HepG2 (cell line): Measurements from ENCODE around the gene VPS13D. TPM values are rescaled to one million over a fixed set of nuclear protein-coding genes. Genes with fewer than 3 reads are reported as not detected.
A peak's percentile ranks its signal among the peaks of the same experiment; 100 is the strongest.

ENCODE experiments used
- HIVEP1 ChIP-seq: sonication (generic); formaldehyde crosslinking; IDR thresholded peaks from 2 replicates; pipeline ENCODE4 v1.4.0; 2020; ENCODE audit warnings: mild to moderate bottlenecking, missing genetic modification reagents
- NCOA5 ChIP-seq: sonication (generic); formaldehyde crosslinking; IDR thresholded peaks from 2 replicates; pipeline ENCODE4 v1.4.0; 2020; ENCODE audit warnings: missing genetic modification reagents
- PHF21A ChIP-seq: sonication (generic); formaldehyde crosslinking; IDR thresholded peaks from 2 replicates; pipeline ENCODE4 v1.5.0; 2020; ENCODE audit warnings: mild to moderate bottlenecking, missing genetic modification reagents
- TOPORS ChIP-seq: sonication (generic); formaldehyde crosslinking; IDR thresholded peaks from 2 replicates; pipeline ENCODE4 v1.8.0; 2023; ENCODE audit warnings: mild to moderate bottlenecking, missing genetic modification reagents
- XRCC5 ChIP-seq: fragments of 200-400 bp; formaldehyde crosslinking; optimal IDR thresholded peaks from 2 replicates; pipeline ENCODE3; 2017; ENCODE audit warnings: mild to moderate bottlenecking, low read length
- ZNF543 ChIP-seq: sonication (generic); formaldehyde crosslinking; IDR thresholded peaks from 2 replicates; pipeline ENCODE4 v1.4.0; 2020; ENCODE audit warnings: mild to moderate bottlenecking, missing genetic modification reagents
- polyA plus RNA-seq, 8 experiments: library from polyadenylated mRNA; depleted of rRNA in 3 of 8; stranded (reverse) in 7 of 8; unstranded in 1 of 8; fragments of >200 nt; fragmentation: Illumina TruSeq in 4 of 8; extraction: Trizol in 4 of 8; gene quantifications; 2 replicates each; pipeline versions ENCODE4 v1.2.1 to v1.2.3, GENCODE V29; 2011 to 2016; ENCODE audit warnings: low read depth in 4 of 8, missing spikeins in 1 of 8, mixed read lengths in 1 of 8; ENCODE audit not compliant: insufficient read depth in 1 of 8
- total RNA-seq, 5 experiments: library from RNA; depleted of rRNA; stranded (reverse); fragments of >200 nt; fragmentation: Illumina TruSeq; extraction: Trizol; gene quantifications; 2 replicates each; pipeline ENCODE4 v1.2.3, GENCODE V29; 2016; ENCODE audit warnings: low read depth in 1 of 5
- TF ChIP-seq, protein P1 (sequence below): sonication (generic); formaldehyde crosslinking; IDR thresholded peaks from 2 replicates; pipeline ENCODE4 v1.5.1; 2020; ENCODE audit warnings: missing genetic modification reagents, mild to moderate bottlenecking, borderline replicate concordance
- TF ChIP-seq, protein P2 (sequence below): sonication (generic); formaldehyde crosslinking; IDR thresholded peaks from 2 replicates; pipeline ENCODE4 v1.5.0; 2020; ENCODE audit warnings: mild to moderate bottlenecking, missing genetic modification reagents
- TF ChIP-seq, protein P3 (sequence below), 2 experiments: fragments of 450-650 bp in 1 of 2; sonication (generic) in 1 of 2; formaldehyde crosslinking in 1 of 2; IDR thresholded peaks; 2 replicates each; pipeline versions ENCODE4 v1.6.1 to v1.8.0; 2016 to 2022; ENCODE audit warnings: antibody characterized with exemption in 1 of 2, mild to moderate bottlenecking in 1 of 2, missing genetic modification reagents in 1 of 2
- TF ChIP-seq, protein P4 (sequence below): IDR thresholded peaks from 2 replicates; pipeline ENCODE4 v1.6.1; 2018; ENCODE audit warnings: missing genetic modification reagents
- TF ChIP-seq, protein P5 (sequence below): sonication (generic); formaldehyde crosslinking; IDR thresholded peaks from 2 replicates; pipeline ENCODE4 v1.9.0; 2022; ENCODE audit warnings: missing genetic modification reagents, mild to moderate bottlenecking, borderline replicate concordance

VPS13D gene
- total and polyA plus RNA-seq, 2 of the 13 experiments (the other 11 are each of a cell fraction or from before 2014, with no cell fraction given) = 8.6 to 13.9 TPM

DNA sequence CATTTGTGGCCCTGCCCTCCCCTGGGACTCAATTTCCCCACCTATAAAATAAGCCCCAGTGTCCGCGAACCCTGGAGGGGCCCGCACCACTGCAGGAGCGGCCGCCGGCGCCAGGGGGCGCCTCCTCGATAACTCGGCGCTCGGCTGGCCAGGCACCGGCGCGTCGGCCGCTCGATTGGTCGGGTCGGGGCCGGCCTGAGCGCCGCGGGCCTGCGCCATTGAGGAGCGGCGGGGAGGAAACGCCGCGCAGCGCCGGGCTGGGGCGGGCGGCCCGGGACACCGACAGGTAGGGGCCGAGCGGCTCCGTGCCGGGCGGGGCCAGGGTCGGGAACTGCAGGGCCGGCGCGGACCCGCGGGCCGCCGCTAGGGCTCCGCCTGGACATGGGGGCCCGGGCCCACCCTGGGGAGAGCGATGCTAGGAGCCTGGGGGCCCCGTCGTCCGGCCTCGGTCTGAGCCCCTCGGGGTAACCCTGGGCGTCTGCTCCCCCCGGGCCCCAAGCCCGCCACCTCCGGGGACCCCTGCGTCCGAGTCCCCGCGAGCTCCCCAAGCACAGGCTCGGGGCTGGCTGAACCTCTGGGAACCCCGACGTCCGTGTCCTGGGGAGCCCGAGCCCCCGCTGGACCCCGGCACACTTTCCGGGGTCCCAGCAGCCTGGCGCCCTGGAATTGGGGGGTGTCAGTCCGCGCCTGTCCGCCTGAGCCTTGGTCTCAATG, at the start of gene VPS13D (continued):
- TF ChIP-seq, protein P1, sequence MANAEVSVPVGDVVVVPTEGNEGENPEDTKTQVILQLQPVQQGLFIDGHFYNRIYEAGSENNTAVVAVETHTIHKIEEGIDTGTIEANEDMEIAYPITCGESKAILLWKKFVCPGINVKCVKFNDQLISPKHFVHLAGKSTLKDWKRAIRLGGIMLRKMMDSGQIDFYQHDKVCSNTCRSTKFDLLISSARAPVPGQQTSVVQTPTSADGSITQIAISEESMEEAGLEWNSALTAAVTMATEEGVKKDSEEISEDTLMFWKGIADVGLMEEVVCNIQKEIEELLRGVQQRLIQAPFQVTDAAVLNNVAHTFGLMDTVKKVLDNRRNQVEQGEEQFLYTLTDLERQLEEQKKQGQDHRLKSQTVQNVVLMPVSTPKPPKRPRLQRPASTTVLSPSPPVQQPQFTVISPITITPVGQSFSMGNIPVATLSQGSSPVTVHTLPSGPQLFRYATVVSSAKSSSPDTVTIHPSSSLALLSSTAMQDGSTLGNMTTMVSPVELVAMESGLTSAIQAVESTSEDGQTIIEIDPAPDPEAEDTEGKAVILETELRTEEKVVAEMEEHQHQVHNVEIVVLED (CRISPR knock-in tag) = peak; percentile 39; the same call in 1 of the 2 replicates
- TF ChIP-seq NCOA5 (CRISPR knock-in tag) (no peak), PHF21A (CRISPR knock-in tag) (peak; percentile 60; the same call in 1 of the 2 replicates), TOPORS (CRISPR knock-in tag) (0 out of 2 replicates have a peak, but pooled peaks have one; percentile 57), XRCC5 (peak; percentile 100), HIVEP1 (CRISPR knock-in tag) (no peak), ZNF543 (0 out of 2 replicates have a peak, but pooled peaks have one; percentile 63)
- TF ChIP-seq, protein P2, sequence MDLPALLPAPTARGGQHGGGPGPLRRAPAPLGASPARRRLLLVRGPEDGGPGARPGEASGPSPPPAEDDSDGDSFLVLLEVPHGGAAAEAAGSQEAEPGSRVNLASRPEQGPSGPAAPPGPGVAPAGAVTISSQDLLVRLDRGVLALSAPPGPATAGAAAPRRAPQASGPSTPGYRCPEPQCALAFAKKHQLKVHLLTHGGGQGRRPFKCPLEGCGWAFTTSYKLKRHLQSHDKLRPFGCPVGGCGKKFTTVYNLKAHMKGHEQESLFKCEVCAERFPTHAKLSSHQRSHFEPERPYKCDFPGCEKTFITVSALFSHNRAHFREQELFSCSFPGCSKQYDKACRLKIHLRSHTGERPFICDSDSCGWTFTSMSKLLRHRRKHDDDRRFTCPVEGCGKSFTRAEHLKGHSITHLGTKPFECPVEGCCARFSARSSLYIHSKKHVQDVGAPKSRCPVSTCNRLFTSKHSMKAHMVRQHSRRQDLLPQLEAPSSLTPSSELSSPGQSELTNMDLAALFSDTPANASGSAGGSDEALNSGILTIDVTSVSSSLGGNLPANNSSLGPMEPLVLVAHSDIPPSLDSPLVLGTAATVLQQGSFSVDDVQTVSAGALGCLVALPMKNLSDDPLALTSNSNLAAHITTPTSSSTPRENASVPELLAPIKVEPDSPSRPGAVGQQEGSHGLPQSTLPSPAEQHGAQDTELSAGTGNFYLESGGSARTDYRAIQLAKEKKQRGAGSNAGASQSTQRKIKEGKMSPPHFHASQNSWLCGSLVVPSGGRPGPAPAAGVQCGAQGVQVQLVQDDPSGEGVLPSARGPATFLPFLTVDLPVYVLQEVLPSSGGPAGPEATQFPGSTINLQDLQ (CRISPR knock-in tag) = no peak
- TF ChIP-seq, protein P3, sequence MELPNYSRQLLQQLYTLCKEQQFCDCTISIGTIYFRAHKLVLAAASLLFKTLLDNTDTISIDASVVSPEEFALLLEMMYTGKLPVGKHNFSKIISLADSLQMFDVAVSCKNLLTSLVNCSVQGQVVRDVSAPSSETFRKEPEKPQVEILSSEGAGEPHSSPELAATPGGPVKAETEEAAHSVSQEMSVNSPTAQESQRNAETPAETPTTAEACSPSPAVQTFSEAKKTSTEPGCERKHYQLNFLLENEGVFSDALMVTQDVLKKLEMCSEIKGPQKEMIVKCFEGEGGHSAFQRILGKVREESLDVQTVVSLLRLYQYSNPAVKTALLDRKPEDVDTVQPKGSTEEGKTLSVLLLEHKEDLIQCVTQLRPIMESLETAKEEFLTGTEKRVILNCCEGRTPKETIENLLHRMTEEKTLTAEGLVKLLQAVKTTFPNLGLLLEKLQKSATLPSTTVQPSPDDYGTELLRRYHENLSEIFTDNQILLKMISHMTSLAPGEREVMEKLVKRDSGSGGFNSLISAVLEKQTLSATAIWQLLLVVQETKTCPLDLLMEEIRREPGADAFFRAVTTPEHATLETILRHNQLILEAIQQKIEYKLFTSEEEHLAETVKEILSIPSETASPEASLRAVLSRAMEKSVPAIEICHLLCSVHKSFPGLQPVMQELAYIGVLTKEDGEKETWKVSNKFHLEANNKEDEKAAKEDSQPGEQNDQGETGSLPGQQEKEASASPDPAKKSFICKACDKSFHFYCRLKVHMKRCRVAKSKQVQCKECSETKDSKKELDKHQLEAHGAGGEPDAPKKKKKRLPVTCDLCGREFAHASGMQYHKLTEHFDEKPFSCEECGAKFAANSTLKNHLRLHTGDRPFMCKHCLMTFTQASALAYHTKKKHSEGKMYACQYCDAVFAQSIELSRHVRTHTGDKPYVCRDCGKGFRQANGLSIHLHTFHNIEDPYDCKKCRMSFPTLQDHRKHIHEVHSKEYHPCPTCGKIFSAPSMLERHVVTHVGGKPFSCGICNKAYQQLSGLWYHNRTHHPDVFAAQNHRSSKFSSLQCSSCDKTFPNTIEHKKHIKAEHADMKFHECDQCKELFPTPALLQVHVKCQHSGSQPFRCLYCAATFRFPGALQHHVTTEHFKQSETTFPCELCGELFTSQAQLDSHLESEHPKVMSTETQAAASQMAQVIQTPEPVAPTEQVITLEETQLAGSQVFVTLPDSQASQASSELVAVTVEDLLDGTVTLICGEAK (IDR thresholded peaks at IDR 0.05) = no peak
- TF ChIP-seq, protein P3 (CRISPR knock-in tag; IDR thresholded peaks at IDR 0.05) = 0 out of 2 replicates have a peak, but pooled peaks have one; percentile 34
- TF ChIP-seq, protein P4, sequence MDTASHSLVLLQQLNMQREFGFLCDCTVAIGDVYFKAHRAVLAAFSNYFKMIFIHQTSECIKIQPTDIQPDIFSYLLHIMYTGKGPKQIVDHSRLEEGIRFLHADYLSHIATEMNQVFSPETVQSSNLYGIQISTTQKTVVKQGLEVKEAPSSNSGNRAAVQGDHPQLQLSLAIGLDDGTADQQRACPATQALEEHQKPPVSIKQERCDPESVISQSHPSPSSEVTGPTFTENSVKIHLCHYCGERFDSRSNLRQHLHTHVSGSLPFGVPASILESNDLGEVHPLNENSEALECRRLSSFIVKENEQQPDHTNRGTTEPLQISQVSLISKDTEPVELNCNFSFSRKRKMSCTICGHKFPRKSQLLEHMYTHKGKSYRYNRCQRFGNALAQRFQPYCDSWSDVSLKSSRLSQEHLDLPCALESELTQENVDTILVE (CRISPR knock-in tag) = no peak
- TF ChIP-seq, protein P5, sequence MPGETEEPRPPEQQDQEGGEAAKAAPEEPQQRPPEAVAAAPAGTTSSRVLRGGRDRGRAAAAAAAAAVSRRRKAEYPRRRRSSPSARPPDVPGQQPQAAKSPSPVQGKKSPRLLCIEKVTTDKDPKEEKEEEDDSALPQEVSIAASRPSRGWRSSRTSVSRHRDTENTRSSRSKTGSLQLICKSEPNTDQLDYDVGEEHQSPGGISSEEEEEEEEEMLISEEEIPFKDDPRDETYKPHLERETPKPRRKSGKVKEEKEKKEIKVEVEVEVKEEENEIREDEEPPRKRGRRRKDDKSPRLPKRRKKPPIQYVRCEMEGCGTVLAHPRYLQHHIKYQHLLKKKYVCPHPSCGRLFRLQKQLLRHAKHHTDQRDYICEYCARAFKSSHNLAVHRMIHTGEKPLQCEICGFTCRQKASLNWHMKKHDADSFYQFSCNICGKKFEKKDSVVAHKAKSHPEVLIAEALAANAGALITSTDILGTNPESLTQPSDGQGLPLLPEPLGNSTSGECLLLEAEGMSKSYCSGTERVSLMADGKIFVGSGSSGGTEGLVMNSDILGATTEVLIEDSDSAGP (CRISPR knock-in tag) = peak; percentile 40; the same call in 1 of the 2 replicates
